Mammary epithelial cell (primary cell): Measurements from ENCODE around the gene JMJD7.

ENCODE experiments used
- CTCF ChIP-seq, 2 donors: IDR thresholded peaks in 1 of 2; conservative IDR thresholded peaks in 1 of 2; 2 replicates each; pipeline ENCODE4 v1.5.1; 2011 to 2012; ENCODE audit warnings: inconsistent platforms in 2 of 2, low read length in 2 of 2, mild to moderate bottlenecking in 2 of 2, control low read depth in 1 of 2, low read depth in 1 of 2; ENCODE audit not compliant: insufficient read depth in 1 of 2; ENCODE audit errors: extremely low read depth in 1 of 2
- EZH2 ChIP-seq: IDR thresholded peaks from 2 replicates; pipeline ENCODE4 v1.6.1; 2012; ENCODE audit warnings: low read length, inconsistent platforms, borderline replicate concordance

- no peak for TF ChIP-seq CTCF (conservative IDR thresholded peaks at IDR 0.05 in 1 of 2, IDR thresholded peaks at IDR 0.05 in 1 of 2; ENCODE audit: extremely low read depth in 1 of 2, insufficient read depth in 1 of 2, low read depth in 1 of 2, low read length in 2 of 2)
- no peak for TF ChIP-seq EZH2
Measured at GRCh38 chr15:41817327-41817726, 10.6 kb upstream of the JMJD7 start.
